ENCODE data around the gene TLE5.
"Not testable (repeated sequence)": the region's sequence is repeated elsewhere in the genome, so short reads cannot be mapped to it uniquely, and the experiment has no call there.

TLE5 gene

GRCh38 chr19:3039641-3040077 is 22.6 kb downstream of the TLE5 start:
- DNase-seq: no peak
- TF ChIP-seq, protein P1, sequence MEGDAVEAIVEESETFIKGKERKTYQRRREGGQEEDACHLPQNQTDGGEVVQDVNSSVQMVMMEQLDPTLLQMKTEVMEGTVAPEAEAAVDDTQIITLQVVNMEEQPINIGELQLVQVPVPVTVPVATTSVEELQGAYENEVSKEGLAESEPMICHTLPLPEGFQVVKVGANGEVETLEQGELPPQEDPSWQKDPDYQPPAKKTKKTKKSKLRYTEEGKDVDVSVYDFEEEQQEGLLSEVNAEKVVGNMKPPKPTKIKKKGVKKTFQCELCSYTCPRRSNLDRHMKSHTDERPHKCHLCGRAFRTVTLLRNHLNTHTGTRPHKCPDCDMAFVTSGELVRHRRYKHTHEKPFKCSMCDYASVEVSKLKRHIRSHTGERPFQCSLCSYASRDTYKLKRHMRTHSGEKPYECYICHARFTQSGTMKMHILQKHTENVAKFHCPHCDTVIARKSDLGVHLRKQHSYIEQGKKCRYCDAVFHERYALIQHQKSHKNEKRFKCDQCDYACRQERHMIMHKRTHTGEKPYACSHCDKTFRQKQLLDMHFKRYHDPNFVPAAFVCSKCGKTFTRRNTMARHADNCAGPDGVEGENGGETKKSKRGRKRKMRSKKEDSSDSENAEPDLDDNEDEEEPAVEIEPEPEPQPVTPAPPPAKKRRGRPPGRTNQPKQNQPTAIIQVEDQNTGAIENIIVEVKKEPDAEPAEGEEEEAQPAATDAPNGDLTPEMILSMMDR (IDR thresholded peaks at IDR 0.05): no peak
- no peaks in the 10 kb centered on the region for H3K9me3 Mint-ChIP-seq
- no peak overlapping the region for H3K27ac Mint-ChIP-seq
- H3K4me3 Mint-ChIP-seq: no peak overlapping the region
- H3K36me3 Mint-ChIP-seq (ENCODE audit: low read depth): no peaks in the 10 kb centered on the region
- peaks cover 27% of the 10 kb centered on the region for H3K4me1 Mint-ChIP-seq
- H3K27me3 Mint-ChIP-seq (ENCODE audit: low read depth, poor library complexity): peaks cover 90% of the 10 kb centered on the region

DNA sequence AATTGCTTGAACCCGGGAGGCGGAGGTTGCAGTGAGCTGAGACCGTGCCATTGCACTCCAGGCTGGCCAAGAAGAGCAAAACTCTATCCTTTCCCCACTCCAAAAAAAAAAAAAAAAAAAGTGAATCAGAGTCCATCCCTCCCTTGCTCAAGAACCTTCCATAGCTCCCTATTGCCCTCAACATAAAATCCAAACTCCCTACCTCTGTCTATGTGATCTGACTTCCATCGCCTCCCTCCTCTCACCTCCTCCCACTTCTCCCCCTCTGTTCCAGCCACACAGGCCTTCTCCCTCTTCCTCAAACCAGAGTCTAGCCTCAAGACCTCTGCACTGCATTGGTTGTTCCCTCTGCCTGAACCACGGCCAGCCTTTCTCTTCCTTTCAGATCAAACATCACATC is 23.2 kb downstream of the TLE5 start:
- no peak for DNase-seq
- Mint-ChIP-seq H3K27ac (no peak overlapping the region), H3K4me1 (peaks cover 32% of the 10 kb centered on the region), H3K27me3 (ENCODE audit: low read depth, poor library complexity) (peaks cover 90% of the 10 kb centered on the region), H3K9me3 (no peaks in the 10 kb centered on the region), H3K36me3 (ENCODE audit: low read depth) (no peaks in the 10 kb centered on the region), H3K4me3 (no peak overlapping the region)
- TF ChIP-seq, protein P1 (IDR thresholded peaks at IDR 0.05): no peak

GRCh38 chr19:3038214-3038613 is 24.1 kb downstream of the TLE5 start:
- Mint-ChIP-seq H3K27me3 (ENCODE audit: low read depth, poor library complexity) (peaks cover 90% of the 10 kb centered on the region), H3K4me3 (no peak overlapping the region)

GRCh38 chr19:3036977-3037544 is 25.2 kb downstream of the TLE5 start:
- not testable (repeated sequence) for H3K27ac Mint-ChIP-seq; H3K36me3 Mint-ChIP-seq (ENCODE audit: low read depth); H3K4me3 Mint-ChIP-seq; DNase-seq; H3K9me3 Mint-ChIP-seq
- peaks cover 91% of the 10 kb centered on the region for H3K27me3 Mint-ChIP-seq (ENCODE audit: low read depth, poor library complexity)
- peaks cover 31% of the 10 kb centered on the region for H3K4me1 Mint-ChIP-seq

More at GRCh38 chr19:3038214-3038613, 24.1 kb downstream of the TLE5 start:
- H3K4me1 Mint-ChIP-seq: peaks cover 37% of the 10 kb centered on the region
- peaks cover 5% of the 10 kb centered on the region for H3K9me3 Mint-ChIP-seq
- H3K27ac Mint-ChIP-seq: no peak overlapping the region
- no peak for DNase-seq
- TF ChIP-seq, protein P1 (IDR thresholded peaks at IDR 0.05): no peak
- H3K36me3 Mint-ChIP-seq (ENCODE audit: low read depth): no peaks in the 10 kb centered on the region

- Mint-ChIP-seq H3K4me1 (peaks cover 27% of the 10 kb centered on the region), H3K27me3 (ENCODE audit: low read depth, poor library complexity) (peaks cover 94% of the 10 kb centered on the region), H3K4me3 (peak overlapping the region; percentile 78), H3K27ac (no peak overlapping the region), H3K36me3 (ENCODE audit: low read depth) (no peaks in the 10 kb centered on the region), H3K9me3 (peaks cover 5% of the 10 kb centered on the region)
- TF ChIP-seq, protein P1 (IDR thresholded peaks at IDR 0.05): no peak
- DNase-seq: peak; percentile 94
These were observed 25.9 kb downstream of the TLE5 start for GRCh38 chr19:3036119-3036976.

GRCh38 chr19:3035542-3036118 is 26.7 kb downstream of the TLE5 start:
- DNase-seq: peak; percentile 94
- H3K9me3 Mint-ChIP-seq: peaks cover 8% of the 10 kb centered on the region
- TF ChIP-seq, protein P1 (IDR thresholded peaks at IDR 0.05): no peak
- no peaks in the 10 kb centered on the region for H3K36me3 Mint-ChIP-seq (ENCODE audit: low read depth)
- H3K4me3 Mint-ChIP-seq: peak overlapping the region; percentile 78
- peak overlapping the region; percentile 83 for H3K27ac Mint-ChIP-seq
- peaks cover 94% of the 10 kb centered on the region for H3K27me3 Mint-ChIP-seq (ENCODE audit: low read depth, poor library complexity)
- peaks cover 25% of the 10 kb centered on the region for H3K4me1 Mint-ChIP-seq

All from nephron progenitor cell (in vitro differentiated cells).